SK-MEL-5 (cell line): ENCODE measurements around the gene ZNF285. TPM values are rescaled to one million over a fixed set of nuclear protein-coding genes. Genes with fewer than 3 reads are reported as not detected.
"Not testable (repeated sequence)": the region's sequence is repeated elsewhere in the genome, so short reads cannot be mapped to it uniquely, and the experiment has no call there.

Source experiments
- DNase-seq: peaks from one replicate; pipeline ENCODE4 v3.0.0-alpha.2; 2016; ENCODE audit warnings: low read depth, low spot score
- in situ Hi-C: cut with HindIII; loops from 2 replicates; pipeline ENCODE4 v1.10.0; 2016; ENCODE audit warnings: low sequenced_read_pairs, high pct_unique_total_duplicates, low pct_unique_long_range_greater_than_20kb
- polyA plus RNA-seq, 2 experiments: library from polyadenylated mRNA; depleted of rRNA; stranded (reverse); fragments of >200 nt; gene quantifications; 2 replicates each; pipeline ENCODE4 v1.2.3, GENCODE V29; 2015
- total RNA-seq: library from RNA; depleted of rRNA; stranded (reverse); fragments of >200 nt; shearing (Covaris generic); gene quantifications from 2 replicates; pipeline ENCODE4 v1.2.3, GENCODE V29; 2014; rRNA removed

The ZNF285 gene
- total RNA-seq, result 2.6 and 3.6 TPM in 2 replicates
- 0.34 and 0.67 TPM in 2 replicates for polyA plus RNA-seq (2015; cell fraction: cytosol; rRNA removed)
- 7.8 and 8.4 TPM in 2 replicates for polyA plus RNA-seq (2015; cell fraction: nucleus; rRNA removed)

GRCh38 chr19:44401139-44402115 lies at the start of gene ZNF285:
Gene ZNF285, minus strand, starts transcription at chr19:44401608. Its CDS starts 4,395 bp downstream, at chr19:44397213.
- DNase-seq, result peak; percentile 91
- in situ Hi-C loops, result no loop called here

- DNase-seq, result peak; percentile 56
- in situ Hi-C loops, result no loop called here
Observed at GRCh38 chr19:44447916-44448674, 46.7 kb upstream of the ZNF285 start, which contains the start of gene ZNF229. Gene ZNF229, minus strand, starts transcription at chr19:44448472. Its CDS starts 5,625 bp downstream, at chr19:44442847.

- in situ Hi-C loops, result no loop called here
Observed at GRCh38 chr19:44438441-44438840, 37.0 kb upstream of the ZNF285 start.

GRCh38 chr19:44435441-44435840 lies 34.0 kb upstream of the ZNF285 start:
- DNase-seq, result no peak
- in situ Hi-C loops, result no loop called here

More at GRCh38 chr19:44438441-44438840, 37.0 kb upstream of the ZNF285 start:
- DNase-seq, result no peak

GRCh38 chr19:44430956-44431355 lies 29.5 kb upstream of the ZNF285 start:
- in situ Hi-C loops, result no loop called here
- DNase-seq, result no peak

DNA sequence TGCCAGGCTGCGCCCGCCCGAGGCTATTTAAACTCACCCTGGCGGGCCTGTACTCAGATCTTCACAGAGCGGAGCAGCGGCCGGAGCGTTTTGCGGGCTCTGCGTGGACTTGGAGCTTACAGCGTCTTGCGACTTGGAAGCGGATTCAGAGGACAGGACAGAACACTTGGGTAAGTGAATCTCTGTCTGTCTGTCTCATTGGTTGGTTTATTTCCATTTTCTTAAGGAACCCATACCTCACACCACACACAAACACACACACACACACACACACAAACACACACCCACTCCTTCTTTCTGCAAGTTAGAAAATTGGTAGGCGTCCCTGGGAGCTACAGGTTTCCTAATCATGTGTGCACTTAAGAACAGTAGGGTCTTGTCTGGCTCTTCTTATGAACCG lies 14.1 kb upstream of the ZNF285 start:
- in situ Hi-C loops, DNase-seq: not testable (repeated sequence)

DNA sequence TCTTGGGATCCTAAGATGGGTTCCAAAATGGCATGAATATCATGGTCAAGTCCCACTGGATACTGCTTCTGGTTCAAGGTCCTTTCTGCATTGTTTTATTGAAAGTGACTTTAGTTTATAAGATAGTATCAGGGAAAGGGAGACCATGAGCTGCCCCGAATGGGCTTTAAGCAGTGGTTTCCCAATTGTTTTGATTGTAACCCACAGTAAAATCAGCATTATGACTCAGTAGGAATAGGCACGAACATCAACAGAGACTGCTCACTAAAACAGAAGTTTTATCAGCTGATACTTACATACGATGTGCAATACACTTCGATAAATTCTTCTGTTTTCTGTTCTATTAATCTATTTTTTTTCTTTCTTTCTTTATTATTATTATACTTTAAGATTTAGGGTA lies 12.1 kb downstream of the ZNF285 start:
- in situ Hi-C loops, DNase-seq: not testable (repeated sequence)

DNA sequence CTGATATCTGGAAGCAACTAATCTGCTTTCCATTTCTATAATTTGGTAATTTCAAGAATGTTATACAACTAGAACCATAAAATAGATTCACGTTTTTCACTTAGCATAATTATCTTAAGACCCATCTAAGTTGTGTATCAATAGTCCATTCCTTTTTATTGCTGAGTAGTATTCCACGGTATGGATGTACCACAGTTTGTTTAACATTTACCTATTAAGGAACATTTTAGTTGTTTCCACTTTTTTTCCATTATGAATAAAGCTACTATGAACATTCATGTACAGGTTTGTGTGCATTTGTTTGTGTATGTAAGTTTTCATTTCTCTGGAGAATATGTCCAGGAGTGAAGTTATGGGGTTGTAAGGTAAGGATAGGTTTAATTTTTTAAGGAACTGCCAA lies 26.6 kb downstream of the ZNF285 start:
- in situ Hi-C loops, result no loop called here
- DNase-seq, result no peak

- DNase-seq, result no peak
- in situ Hi-C loops, result no loop called here
Observed at GRCh38 chr19:44371815-44372480, 29.5 kb downstream of the ZNF285 start.

DNA sequence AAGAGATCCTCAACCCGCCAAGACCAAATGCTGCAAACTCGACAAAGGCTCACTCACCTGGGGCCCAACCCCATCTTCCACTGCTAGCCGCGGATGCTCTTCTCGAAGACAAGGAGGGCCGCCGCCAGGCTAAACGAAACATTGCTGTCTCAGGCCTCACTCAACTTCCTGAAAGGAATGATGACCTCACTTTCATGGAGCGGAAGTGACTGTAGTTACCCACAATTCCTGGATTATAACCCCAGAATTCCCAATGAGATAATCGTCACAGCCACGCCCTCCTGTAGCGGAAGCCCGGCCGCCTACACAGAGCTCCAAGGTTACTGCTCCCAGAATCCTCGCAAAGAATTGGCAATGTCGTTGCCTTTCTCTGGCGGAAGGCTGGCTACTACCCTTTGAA lies 34.4 kb downstream of the ZNF285 start:
- in situ Hi-C loops, result no loop called here
- peak; percentile 22 for DNase-seq

- in situ Hi-C loops, result no loop called here
- DNase-seq, result peak; percentile 95
Observed at GRCh38 chr19:44356383-44357111, 44.9 kb downstream of the ZNF285 start, which contains the start of gene ZNF112. Gene ZNF112, minus strand, starts transcription at chr19:44356680. Its CDS starts 16,141 bp downstream, at chr19:44340539.

DNA sequence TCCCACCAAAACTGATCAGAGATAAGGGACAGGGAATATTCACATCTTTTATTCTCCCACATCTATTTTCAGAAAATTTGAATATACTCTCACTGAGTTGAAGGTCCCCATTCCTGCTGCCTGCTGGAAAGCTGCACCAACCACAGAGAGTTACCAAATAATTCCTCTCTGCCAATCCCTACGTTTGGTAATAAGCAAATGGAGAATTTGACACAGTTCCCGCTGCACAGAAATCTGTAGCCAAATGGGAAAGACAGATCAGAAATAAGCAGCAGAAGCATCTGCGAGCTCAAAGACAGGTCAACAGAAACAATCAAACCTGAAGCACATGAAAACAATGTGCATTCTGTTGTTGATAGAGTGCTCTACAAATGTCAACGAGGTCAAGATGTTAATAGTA lies 54.9 kb downstream of the ZNF285 start:
- in situ Hi-C loops, result no loop called here
- no peak for DNase-seq

DNA sequence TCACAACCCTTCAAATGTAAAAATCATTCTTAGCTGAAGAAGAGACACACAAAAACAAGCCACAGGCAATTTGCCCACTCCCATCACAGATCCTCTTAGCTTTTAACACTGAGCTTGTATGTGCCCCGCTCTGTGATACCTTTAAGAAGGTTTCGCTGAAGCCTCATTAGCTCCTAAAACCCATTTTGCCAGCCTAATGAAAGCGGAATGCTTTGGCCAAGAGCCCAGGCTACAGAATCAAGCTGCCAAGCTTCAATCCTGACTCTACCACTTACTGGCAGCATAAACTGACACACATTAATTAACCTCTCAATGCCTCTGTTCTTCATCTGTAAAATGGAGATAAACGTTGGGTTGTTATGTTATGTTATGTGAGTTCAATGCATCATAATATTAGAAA lies 55.4 kb downstream of the ZNF285 start:
- no peak for DNase-seq
- in situ Hi-C loops, result no loop called here

DNA sequence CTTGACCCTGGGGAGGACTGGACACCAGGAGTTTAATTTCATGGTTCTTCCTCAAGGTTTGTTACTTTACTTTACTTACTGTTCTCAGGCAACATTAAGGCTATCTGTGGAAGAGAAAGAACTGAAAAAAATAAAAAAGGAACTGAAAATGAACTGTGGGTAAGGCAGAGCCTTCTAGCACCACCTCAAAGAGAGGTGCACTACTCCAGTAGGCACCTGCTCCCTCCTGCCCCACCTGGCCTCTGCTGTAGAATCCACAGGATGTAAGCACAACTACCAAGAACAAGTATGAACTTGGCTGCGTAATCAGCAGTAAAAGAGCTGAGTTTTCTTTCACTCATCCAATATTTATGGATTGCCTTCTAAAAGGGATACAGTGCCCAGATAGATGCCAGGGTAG lies 57.2 kb downstream of the ZNF285 start:
- in situ Hi-C loops, result no loop called here

DNA sequence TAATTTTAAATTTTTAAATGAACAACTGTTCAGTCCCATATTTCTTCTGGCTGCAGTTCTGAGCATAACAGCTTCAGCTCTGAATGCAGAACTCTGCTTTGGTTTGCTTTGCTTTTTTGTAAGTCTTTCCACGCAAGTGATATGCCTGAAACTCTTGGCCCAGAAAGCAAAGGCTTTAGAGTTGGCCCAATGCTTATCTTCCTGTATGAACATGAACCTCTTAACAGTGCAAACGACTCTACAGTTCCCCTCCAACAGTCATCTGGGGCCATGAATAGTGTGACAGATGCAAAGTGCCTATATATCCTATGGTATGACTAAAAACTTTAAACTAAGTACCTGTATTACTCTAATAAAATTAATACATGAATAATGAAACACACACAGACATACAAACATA lies 59.6 kb downstream of the ZNF285 start:
- DNase-seq, result no peak
- in situ Hi-C loops, result no loop called here

More for the DNA sequence above, 57.2 kb downstream of the ZNF285 start:
- no peak for DNase-seq

- DNase-seq, in situ Hi-C loops: not testable (repeated sequence)
Observed at GRCh38 chr19:44334639-44335038, 66.8 kb downstream of the ZNF285 start.
